ENCODE data around the gene IFIT5.
"Not testable (repeated sequence)": the region's sequence is repeated elsewhere in the genome, so short reads cannot be mapped to it uniquely, and the experiment has no call there.

The IFIT5 gene

DNA sequence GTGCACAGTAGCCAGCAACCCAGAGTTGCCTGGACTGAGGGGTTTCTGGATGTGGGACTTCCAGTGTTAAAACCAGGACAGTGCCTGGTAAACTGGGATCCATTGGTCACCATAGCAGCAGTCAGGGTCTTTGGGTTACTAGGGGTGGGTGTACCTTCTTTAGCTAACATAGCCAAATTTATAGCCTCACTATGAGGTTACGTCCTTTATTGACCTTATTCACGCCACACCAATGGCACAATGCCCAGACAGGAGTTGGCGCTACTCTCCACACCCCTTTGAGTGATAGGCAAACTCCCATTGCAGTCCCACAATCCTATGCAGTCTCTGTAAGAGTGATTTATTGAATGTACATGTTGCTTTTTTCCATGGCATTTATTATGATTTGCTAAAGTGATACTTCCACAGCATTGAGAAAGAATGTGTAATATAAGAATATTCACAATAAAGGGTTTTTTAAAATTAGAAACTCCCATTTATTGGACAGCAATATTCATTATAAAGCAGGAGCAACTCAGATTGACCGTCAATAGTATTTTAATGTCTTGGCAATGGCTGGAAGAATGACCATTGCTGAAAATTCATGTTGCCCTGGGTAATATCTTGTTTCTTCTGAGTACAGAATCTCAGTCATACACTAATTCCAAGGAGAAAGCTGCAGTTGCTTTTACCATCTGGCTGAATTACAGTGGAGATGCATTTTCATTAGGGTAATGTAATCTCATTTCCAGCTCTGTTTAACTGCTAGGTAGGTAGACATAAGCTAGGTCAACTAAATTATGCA lies 26.1 kb downstream of the IFIT5 start:
- DNase-seq = no peak

DNA sequence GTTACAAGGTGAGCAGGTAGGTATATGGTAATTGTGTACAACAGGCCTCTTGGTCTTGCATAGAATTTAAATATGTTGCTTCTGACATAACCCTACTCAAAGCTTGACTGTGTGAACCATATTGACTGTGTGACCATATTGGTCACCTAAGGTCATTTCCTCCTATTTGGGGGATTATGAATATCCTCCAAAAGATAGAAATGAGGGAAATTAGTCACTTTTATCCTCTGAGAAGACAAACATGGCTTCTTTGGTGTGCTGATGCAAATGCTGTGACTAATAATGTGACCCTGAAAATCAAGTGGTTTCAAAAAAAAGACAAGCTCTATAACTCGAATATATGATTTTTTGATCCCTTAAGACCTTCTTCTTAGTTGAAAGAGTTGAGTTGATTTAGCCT lies 27.9 kb downstream of the IFIT5 start:
- no peak for DNase-seq

DNA sequence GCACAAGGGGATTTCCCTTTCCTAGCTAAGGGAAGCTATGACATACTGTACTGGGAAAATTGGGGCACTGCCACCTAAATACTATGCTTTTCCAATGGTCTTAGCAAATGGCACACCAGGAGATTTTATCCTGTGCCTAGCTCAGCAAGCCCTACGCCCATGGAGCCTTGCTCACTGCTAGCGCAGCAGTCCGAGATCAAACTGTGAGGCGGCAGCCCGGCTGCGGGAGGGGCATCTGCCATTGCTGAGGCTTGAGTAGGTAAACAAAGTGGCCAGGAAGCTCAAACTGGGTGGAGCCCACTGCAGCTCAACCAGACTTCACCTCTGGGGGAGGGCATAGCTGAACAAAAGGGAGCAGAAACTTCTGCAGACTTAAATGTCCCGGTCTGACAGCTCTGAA lies 30.5 kb downstream of the IFIT5 start:
- DNase-seq = not testable (repeated sequence)

DNA sequence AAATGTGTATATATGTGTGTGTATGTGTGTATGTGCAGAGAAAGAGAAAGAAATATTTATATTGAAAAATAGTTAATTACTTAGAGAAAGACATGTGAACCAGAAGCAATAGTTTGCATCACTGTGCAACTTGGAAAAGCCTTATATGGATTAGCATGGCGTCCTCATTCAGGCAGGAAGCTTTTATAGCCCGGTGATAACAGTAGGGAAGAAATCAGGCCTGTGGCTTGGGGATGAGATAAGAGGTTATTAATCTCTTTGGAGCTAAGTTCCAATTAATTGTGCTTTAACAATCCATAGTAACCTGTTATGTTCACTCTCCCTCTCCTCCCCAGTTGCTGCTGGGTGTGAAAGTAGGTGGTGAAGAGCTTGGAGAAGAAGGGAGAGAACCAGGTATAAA lies 36.5 kb downstream of the IFIT5 start:
- DNase-seq = no peak

DNA sequence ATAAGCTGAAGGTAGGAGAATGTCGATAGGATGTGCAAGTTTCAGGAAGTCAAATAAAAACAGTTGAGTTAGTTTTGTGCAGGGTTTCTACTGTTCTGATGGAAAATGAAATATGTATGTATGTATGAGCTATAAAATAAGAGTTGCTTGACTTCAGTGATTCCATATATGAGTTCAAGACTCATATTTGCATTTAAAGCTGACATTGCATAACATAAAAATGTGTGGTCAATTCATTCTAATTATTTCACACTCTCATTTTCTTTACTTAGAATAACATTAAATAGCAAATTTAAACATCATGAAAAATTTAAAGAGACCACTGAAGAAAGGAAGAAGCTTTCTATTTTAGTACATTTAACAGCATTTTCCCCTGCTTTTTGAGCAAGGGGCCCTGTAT lies 37.8 kb downstream of the IFIT5 start:
- DNase-seq = no peak

DNA sequence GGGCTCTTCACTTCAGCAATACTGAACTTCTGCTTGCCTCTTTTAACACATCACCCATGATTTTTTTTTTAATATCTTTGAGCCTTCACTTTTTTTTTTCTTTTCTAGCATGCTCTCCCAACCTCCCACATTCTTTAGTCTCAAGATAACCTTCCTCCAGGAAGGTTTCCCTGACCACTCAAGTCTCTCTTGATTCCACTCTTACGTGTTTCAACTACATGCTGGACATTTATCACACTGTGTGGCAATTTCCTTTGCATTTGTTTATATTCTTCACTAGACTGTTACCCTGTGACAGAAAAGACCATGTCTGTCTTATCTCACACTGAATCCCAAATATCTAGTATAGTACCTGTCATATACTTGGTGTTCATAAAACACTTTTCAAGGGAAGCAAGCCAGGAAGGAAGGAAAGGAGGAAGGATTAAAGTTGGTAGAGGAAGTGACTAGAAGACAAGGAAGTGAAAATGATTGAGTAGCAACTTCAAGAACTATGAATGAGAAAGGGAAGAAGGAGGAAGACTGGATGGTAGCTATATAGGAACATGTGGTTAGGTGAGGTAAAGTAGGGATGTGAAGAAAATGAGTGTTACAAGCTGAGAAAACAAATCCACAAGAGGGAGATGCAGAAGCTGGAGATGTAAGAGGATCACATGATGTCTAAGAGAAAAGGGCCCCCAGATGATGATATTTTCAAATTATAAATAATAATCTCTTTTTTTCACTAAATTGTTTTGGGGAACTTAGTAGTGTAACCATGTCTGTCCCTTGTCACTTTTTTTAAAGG lies 40.4 kb downstream of the IFIT5 start:
- no peak for DNase-seq

DNA sequence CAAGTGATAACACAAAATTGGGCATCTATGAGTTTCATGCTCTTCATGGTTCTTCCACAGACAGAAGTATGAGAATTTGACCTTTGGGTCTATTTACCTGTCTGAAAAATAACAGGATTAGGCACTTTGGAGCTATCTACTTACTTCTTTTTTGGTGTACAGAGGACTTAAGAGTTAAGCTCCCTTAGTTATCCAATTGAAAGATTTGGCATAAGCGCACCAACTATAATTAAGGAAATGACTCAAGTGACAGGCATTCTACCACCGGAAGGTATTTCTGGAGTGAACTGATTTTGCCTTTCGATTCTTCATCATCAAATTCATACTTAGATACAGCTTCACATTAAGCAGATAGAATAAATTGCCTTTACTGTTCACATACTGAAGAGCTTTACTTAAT lies 43.9 kb downstream of the IFIT5 start:
- DNase-seq = no peak

DNA sequence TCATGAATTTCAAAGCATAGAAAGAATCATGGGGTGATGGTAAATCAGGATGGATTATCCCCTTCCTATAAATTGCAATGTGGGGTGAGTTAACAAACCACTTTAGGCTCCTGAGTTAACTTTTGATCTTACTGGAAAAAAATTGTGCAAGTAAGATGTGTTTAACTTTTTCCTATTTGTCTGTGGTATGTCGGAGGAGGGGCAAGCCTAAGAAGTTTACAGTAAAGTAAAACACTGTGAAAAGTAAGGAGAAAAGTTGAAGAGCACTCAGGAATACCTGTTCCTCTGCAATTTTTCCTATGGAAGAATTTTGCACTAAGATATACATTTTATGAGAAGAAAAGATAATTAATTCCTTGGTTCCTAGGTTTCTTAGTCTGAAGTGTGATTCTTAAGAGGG lies 44.4 kb downstream of the IFIT5 start:
- DNase-seq = no peak

DNA sequence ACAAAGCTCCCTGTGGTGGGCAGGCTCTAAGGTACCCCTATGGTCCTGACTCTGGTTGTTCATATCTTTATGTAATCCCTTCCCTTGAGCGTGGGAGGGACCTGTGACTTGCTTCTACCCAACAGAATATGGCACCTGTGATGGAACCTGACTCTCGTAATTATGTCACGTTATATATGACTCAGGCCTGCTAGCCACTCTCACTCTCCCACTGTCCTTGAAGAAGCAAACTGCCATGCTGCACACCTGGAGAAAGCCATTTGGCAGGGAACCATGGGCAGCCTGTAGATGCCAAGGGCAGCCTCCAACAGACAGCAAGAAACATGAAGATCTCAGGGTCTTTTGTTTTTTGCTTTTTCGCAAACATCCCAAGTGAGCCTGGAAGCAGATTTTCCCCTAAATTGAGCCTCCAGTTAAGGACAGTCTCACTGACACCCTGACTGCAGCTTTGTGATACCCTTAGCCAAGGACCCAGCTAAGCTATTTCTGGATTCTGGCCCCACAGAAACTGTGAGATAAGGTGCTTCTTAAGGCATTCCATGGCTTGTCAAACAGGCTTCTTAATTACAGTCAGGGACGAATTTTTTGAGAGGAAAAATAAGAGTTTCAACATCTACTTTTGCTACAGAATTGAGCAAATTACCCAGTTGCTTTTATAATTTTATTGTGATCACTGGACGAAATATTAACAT lies 49.6 kb downstream of the IFIT5 start:
- DNase-seq = no peak

DNA sequence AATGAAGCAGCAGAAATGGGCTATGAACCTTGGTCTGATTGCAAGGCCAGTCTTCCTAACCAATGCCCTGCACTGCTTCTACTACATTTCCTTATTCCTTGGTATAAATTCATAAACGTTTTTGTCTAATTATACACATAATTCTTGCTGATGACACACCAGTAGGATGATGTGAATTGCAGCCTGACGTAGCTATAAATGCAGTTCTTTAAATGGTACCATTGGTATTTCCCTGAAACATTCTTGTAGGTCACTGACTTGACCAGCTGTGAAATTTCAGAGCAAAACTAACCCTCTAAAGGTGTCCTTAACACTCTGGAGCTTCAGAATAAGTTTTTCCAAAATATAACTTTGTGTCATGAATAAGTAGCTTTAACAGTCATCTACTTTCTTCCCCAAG lies 50.8 kb downstream of the IFIT5 start:
- no peak for DNase-seq

DNA sequence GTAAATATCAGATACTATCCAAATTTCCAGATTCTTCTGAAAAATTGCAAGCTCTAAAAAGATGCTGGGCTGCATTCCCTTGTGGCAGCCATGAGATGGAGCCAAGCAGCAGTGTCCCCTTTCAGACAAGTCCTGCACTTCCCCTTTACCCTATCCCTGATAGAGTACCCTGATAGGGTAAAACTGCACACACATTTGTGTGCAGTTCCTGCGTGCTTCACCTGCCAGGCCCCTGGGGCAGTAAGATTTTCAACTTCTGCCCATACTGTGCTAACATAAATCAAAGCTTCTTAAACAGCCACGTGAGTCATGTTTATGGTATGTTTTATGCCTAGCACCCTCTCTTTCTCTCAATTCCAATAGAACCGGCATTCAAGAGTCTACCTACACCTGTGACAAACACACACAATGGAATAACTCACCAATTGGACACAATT lies 52.2 kb downstream of the IFIT5 start:
- no peak for DNase-seq

DNA sequence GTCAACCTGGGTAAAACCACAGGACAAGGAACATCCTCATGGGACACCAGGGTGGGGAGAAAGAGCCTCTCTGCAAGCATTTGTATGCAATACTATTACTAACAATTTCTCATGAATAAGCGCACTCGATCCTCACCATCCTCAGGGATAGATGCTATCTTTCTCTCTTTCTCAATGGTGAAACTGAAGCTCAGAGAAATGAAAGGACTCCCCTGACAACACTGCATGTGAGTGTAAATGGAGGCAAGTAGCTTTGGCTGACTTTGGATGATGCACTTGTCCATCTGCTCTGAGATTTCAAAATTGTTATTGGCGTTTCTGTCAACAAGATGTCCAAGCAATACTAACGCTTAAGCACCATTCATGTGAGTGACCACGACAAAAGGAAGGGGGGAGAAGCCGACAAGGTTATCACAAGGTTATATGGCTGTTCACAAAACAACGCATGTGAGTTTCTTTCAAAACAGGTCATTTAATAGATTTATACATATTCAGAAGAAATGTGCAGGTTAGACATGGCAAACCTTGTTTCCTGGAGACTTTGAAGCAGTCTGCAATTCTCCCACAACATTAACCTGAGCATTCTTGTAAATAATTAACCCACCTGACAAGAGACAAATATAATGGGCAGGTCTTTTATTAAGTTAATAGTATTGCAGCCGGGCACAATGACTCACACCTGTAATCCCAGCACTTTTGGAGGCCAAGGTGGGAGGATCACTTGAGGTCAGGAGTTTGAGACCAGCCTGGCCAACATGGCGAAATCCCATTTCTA lies 54.0 kb downstream of the IFIT5 start:
- DNase-seq = no peak

DNA sequence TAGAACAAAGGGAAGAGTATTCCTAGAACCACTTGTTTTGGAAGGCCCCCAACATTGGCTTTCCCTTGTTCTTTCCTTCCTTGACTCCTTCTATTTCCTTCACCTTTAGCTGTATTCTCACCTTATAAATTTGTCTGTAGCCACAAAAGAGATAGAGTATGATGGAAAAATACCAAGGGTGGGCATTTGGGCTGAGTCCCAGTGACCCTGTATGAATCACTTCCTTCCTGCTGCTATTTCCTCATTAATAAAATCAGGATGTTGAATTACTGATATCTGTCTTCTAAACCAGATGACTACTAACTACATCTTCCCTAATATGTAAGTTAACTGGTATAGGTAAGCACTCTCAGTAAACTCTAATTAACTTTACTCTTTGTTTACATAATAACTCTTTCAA lies 55.1 kb downstream of the IFIT5 start:
- no peak for DNase-seq

Measured in NCI-H187 treated with DMSO at 0.1 percent for 48 hours (cell line).